Stimulated activated CD4-positive, alpha-beta T cell treated with anti-CD3 and anti-CD28 coated beads, Interleukin-2, amount 100 ng/mL, for 4 hours (primary cell): Measurements from ENCODE around the gene TMEM97.
A peak's percentile ranks its signal among the peaks of the same experiment; 100 is the strongest.
"Not testable (repeated sequence)": the region's sequence is repeated elsewhere in the genome, so short reads cannot be mapped to it uniquely, and the experiment has no call there.

ENCODE experiments used
- DNase-seq: peaks from one replicate; pipeline ENCODE4 v3.0.0-alpha.2; 2020; ENCODE audit warnings: low read depth

Gene TMEM97

DNA sequence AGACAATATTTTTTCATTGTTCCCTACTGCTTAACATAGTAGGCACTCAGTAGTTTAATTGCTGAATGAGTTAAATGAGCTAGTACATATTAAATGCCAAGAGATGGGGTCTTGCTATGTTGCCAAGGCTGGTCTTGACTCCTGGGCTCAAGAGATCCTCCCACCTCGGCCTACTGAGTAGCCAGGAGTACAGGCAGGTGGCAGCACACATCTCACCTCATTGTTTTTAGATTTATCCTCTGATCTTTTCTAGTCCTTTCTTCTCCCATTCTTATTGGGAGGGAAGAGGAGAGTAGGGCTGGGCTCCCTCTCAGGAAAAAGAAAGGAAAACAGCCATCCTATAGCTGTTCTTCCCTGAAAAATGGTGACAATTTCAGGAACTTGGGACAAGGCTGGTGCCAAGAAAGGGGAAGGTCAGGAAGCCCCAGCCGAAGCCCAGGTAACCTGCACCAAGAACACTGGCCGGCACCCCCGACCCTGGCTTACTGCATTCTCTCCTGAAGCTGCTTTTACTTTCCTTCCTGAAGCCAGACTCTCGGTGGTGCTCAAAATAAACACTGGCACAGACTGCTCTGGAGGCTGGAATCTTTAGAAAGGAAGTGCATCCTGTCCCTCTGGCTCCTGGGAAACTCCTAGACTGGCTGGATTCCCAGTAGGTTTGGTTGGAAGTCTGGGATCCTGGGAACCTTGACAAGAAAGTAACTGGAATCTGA, 19.2 kb downstream of the TMEM97 start:
- DNase-seq: no peak

GRCh38 chr17:28338769-28339212, 19.8 kb downstream of the TMEM97 start:
- DNase-seq: not testable (repeated sequence)

DNA sequence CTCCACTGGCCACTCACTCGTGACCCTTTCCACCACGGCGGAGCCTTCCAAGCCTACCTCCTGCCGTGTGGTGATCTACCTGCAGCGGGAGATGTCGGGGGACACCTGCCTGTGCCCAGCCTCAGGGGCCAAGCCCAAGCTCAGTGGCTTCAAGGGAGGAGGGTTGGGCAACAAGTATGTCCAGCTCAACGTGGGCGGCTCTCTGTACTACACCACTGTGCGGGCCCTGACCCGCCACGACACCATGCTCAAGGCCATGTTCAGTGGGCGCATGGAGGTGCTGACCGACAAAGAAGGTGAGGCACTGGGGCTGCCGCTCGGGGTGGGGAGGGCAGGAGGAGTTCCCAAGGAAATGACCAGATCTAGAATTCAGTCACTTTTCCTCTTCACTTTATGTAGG, 20.4 kb downstream of the TMEM97 start:
- no peak for DNase-seq

DNA sequence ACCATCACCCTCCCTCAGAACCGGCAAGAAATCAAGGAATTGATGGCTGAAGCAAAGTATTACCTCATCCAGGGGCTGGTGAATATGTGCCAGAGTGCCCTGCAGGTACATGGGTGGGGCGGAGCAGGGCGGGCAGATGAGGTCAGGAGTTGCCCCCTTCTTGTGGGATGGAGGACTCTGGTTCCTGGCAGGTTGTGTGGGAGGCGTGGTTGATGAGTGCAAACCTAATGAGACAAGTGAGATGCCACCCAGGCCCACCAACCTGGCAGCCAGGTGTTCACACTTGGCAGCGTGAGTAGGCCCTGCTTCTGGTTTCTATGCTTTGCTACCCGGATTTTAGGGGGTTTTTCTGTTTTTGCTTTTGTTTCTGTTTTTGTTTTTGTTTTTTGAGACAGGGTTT, 21.4 kb downstream of the TMEM97 start:
- no peak for DNase-seq

DNA sequence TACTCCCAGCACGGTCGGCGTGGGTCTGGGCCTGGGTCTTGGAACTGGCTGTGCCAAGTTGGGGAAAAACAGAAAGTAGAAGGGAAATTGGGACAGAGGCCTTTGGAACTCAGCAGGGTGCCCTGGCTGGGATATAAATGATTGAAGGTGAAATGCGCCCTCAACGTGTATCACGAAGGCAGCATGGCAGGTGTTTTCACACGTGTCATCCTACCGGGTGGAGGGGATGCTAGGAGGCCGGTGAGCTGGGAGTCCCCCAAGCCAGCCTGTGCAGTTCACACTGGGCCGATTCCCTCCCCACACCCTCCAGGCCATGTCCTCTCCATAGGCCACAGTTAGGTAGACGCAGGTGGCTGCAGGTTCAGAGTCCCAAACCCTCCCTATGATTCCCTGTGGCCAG, 22.5 kb downstream of the TMEM97 start:
- DNase-seq: no peak

DNA sequence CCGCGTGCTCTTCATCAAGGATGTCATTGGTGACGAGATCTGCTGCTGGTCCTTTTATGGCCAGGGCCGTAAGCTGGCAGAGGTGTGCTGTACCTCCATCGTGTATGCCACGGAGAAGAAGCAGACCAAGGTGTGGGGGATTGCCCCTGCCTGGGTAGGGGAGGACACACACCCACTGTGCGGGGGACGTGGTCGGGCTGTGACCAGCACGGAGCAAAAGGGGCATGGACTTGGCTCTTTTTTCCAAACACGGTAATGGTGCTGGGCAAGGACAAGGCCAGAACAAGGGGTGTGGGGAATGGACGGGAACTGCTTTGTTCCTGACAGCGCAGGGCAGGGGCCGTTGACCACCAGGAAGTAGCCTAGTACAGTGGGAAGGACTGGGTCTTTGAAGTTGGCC, 23.3 kb downstream of the TMEM97 start:
- no peak for DNase-seq

GRCh38 chr17:28343491-28343932, 24.5 kb downstream of the TMEM97 start:
- no peak for DNase-seq

- DNase-seq: no peak
Observed at GRCh38 chr17:28344011-28344410, 25.0 kb downstream of the TMEM97 start.

- DNase-seq: no peak
Observed at GRCh38 chr17:28344435-28344901, 25.5 kb downstream of the TMEM97 start.

- DNase-seq: no peak
Observed at GRCh38 chr17:28345419-28346198, 26.6 kb downstream of the TMEM97 start.

GRCh38 chr17:28346199-28346580, 27.2 kb downstream of the TMEM97 start:
- DNase-seq: no peak

DNA sequence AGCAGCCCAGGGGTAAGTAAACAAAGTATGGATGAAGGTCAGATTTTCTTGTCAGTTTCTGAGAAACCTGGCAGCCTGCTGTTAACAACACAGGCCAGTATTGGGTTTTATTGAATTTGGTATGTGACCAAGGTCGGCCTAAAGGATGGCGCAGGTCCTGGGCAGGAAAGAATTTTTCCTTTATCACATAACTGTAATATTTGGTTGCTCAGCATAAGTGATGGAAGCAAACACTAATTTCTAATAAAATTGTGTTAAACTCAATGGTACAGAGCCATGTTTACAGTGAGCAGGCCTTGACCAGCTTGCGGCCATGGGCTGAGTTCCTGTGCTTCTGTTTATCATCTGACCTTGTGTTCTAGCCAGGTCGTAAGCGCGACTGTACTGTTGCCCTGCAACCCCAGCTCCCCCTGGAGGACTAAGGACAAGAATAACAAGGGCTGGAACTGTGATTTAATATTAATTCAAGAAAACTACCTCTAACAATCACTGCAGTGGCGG, 27.8 kb downstream of the TMEM97 start:
- DNase-seq: no peak

GRCh38 chr17:28347261-28347891, 28.4 kb downstream of the TMEM97 start:
- DNase-seq: no peak

GRCh38 chr17:28348979-28349378, 30.0 kb downstream of the TMEM97 start:
- DNase-seq: no peak

- no peak for DNase-seq
Observed at GRCh38 chr17:28350271-28350670, 31.3 kb downstream of the TMEM97 start.

DNA sequence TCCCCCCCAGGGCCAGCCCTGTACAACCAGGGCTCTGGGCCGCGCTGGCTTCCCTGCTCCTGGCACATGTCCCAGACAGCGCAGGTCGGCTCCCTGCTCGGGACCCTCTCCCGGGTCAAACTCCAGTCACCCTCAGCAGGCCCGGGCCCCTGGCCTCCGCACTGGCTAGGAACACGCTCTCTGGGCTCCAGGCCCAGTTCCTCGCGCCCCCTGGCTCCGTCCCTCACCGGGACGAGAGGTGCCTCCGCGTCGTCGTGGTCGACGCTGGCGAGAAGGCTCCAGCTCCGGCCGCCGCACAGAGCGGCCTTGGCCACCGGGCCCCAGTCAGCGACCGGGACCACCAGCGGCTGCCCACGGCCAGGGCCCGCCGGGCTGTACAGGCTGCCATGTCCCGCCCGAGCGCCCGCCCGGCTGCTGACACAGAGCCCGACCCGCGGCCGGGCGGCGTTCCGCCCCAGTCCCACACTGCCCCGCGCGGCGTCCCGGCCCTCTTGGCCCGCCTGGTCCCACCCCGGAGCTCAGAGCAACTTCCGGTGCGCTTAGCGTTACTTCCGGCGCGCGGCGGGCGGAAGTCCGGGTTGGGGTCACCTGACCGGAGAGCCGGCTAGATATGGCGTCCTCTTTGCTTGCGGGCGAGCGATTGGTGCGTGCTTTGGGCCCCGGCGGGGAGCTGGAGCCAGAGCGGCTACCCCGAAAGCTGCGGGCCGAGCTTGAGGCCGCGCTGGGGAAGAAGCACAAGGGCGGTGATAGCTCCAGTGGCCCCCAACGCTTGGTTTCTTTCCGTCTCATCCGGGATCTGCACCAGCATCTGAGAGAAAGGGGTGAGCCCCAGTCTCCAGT, 38.3 kb downstream of the TMEM97 start, which contains the start of gene POLDIP2:
POLDIP2 (minus strand) TSS at position 467 of the 840 bp plus-strand sequence; CDS start at position 388, 79 bp downstream.
- peak; percentile 91 for DNase-seq

- no peak for DNase-seq
Observed at GRCh38 chr17:28357901-28358197, 38.8 kb downstream of the TMEM97 start.

DNA sequence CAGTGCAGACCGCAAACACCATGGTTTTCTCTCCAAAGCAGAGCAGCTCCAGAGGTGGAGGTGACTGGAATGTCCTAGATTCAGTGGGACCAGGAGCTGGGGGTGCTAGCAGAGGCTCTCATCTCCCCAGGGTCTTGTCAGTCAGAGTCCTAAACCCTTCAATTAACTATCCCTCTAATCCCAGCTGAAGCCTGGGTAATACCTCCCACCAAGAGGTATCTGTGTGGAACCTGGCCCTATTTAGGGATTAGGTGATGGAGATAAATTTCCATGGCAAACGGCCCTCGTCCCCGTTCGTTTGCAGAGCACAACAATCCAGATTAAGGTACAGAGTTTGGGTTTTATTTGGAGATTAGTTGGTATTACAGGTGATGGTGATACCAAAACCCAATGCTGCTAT, 44.2 kb downstream of the TMEM97 start:
- DNase-seq: no peak

GRCh38 chr17:28363776-28364650, 45.0 kb downstream of the TMEM97 start:
- no peak for DNase-seq

DNA sequence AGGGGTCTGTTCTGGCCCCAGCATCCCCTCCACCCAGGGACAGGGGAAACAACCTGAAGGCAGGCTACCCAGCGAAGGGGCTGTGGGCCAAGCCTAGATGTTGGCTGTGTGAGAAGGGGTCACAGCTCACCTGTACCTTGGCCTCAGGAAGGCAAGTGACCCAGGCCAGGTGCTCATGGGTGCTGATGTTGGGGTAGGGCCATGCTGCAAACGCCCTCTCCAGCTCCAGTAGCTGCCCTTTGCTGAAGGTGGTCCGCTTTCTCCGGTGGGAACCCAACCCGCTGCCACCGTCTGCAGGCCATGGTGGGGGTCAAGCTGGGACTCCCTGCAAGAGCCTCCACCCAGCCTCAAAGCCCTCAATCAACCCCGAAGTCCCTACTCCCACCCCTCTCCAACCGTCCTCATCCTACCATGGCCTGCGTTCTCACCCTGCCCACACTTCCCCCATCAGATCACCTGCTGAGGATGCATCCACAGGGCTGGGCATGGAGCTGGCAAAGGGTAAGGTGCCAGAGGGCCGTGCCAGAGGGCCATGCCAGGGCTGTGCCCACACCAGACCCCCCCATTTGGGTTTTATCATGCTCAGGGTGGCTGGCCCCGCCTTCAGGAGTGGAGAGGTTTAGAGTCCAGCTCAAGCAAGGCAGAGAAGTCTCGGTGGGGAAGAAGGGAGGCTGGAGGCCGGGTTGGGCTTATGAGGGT, 45.8 kb downstream of the TMEM97 start, which contains the start of gene SEBOX:
SEBOX (minus strand) TSS at position 535 of the 699 bp plus-strand sequence; CDS start at position 487, 48 bp downstream.
- no peak for DNase-seq
